Esophagus muscularis mucosa (tissue), 4 donors: ENCODE results near the gene STAC. TPM values are rescaled to one million over a fixed set of nuclear protein-coding genes. Genes with fewer than 3 reads are reported as not detected.
A peak's percentile ranks its signal among the peaks of the same experiment; 100 is the strongest.

Experiments used
- DNase-seq: peaks from one replicate; pipeline ENCODE4 v3.0.0-alpha.2; 2017; ENCODE audit errors: extremely low spot score
- H3K27ac ChIP-seq, 4 donors: fragments of 200-600 bp; sonication (generic); replicated peaks in 1 of 4; 1 replicate in 3 of 4; 2 replicates in 1 of 4; pipeline ENCODE4 v1.5.1; 2016 to 2019; ENCODE audit warnings: mild to moderate bottlenecking in 1 of 4
- H3K27me3 ChIP-seq, 4 donors: fragments of 200-600 bp; sonication (generic); one replicate each; pipeline versions ENCODE4 v1.5.1 to v1.6.0; 2016 to 2019
- H3K36me3 ChIP-seq, 4 donors: fragments of 200-600 bp; sonication (generic); one replicate each; pipeline ENCODE4 v1.5.1; 2016 to 2019
- H3K4me1 ChIP-seq, 4 donors: fragments of 200-600 bp; sonication (generic); one replicate each; pipeline ENCODE4 v1.5.1; 2016 to 2019
- H3K4me3 ChIP-seq, 4 donors: fragments of 200-600 bp; sonication (generic); 1 replicate in 2 of 4; 2 replicates in 2 of 4; pipeline ENCODE4 v1.5.1; 2016 to 2019; ENCODE audit warnings: mild to moderate bottlenecking in 4 of 4, moderate library complexity in 1 of 4
- H3K9me3 ChIP-seq, 4 donors: fragments of 200-600 bp; sonication (generic); 1 replicate in 3 of 4; 2 replicates in 1 of 4; pipeline ENCODE4 v1.5.1; 2016 to 2019
- CTCF ChIP-seq, 3 experiments: fragments of 200-600 bp in 2 of 3; fragments of 450-650 bp in 1 of 3; sonication (generic) in 2 of 3; IDR thresholded peaks; one replicate each; pipeline ENCODE4 v1.5.1; 2017 to 2019; ENCODE audit warnings: antibody characterized with exemption in 3 of 3, mild to moderate bottlenecking in 2 of 3, moderate library complexity in 1 of 3
- EP300 ChIP-seq: sonication (generic); formaldehyde crosslinking; IDR thresholded peaks from one replicate; pipeline ENCODE4 v1.6.1; 2017; ENCODE audit warnings: antibody characterized with exemption
- POLR2A ChIP-seq: fragments of 450-650 bp; IDR thresholded peaks from one replicate; pipeline ENCODE4 v1.6.1; 2017; ENCODE audit warnings: antibody characterized with exemption, moderate library complexity, mild to moderate bottlenecking, low read depth
- POLR2AphosphoS5 ChIP-seq, 2 donors: sonication (generic); formaldehyde crosslinking; IDR thresholded peaks; one replicate each; pipeline ENCODE4 v1.6.1; 2017; ENCODE audit warnings: antibody characterized with exemption in 2 of 2
- WGBS: methylation state at CpG from one replicate; pipeline ENCODE4 v1.1.5; 2018; 5-methylcytosine and 5-hydroxymethylcytosine counted together
- intact Hi-C: fragments of 100-400 bp; cut with DNase I; formaldehyde crosslinking; loops from one replicate; pipeline ENCODE4 v1.15.1; 2023
- total RNA-seq, 4 donors: library from RNA; depleted of rRNA; stranded (reverse); fragments of >200 nt; gene quantifications; one replicate each; pipeline versions ENCODE4 v1.1.0 to v1.2.1, GENCODE V29; 2016

Gene STAC
- total RNA-seq, 4 donors from 2014 or later, result 7.1 to 11.9 (median 8.0) TPM

DNA sequence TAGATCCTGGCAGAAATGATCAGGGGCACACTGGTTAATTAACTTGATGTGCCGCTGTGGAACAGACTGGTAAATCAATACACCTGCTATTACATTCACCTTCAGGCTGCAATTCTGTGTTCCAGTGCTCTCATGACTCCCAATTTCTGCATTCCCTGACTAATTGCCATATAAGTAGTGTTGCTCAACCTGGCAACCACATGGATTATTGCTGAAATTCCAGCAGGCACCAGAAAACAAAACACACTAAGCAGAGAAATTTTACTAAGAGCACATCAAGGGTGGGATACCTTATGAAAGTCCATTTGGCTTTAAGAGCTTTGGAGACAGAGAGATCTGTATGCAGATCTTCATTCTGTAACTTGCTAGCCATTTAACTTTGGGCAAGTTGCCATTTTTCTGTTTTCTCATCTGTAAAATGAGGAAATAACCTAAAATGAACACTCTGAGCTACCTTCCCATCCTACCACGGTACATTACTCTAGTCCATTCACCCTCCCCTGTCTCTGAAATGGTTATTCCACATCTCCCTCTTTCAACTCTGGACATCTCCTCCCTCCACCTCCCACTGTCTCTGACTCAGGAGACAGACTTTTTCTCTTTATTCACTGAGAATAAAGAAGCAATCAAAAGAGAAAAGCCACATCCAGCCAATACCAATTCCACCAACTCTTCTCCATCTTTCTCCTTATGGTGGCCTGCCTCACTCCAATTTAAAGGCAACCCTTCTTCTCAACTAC is 54.6 kb downstream of the STAC start:
- WGBS, result 84% methylated on average over 2 of the region's 2 CpGs
- no peak overlapping the region for H3K4me3 ChIP-seq
- intact Hi-C loops, result no loop called here
- DNase-seq, result no peak
- peaks cover 0 to 19% (median 10%) of the 10 kb centered on the region in 4 donors for H3K4me1 ChIP-seq
- TF ChIP-seq POLR2A (no peak), EP300 (no peak), POLR2AphosphoS5 (IDR thresholded peaks at IDR 0.05) (no peak), CTCF (IDR thresholded peaks at IDR 0.05) (no peak)
- no peak overlapping the region for H3K27ac ChIP-seq
- H3K9me3 ChIP-seq, result no peaks in the 10 kb centered on the region
- H3K27me3 ChIP-seq, result no peaks in the 10 kb centered on the region
- H3K36me3 ChIP-seq, result no peaks in the 10 kb centered on the region

DNA sequence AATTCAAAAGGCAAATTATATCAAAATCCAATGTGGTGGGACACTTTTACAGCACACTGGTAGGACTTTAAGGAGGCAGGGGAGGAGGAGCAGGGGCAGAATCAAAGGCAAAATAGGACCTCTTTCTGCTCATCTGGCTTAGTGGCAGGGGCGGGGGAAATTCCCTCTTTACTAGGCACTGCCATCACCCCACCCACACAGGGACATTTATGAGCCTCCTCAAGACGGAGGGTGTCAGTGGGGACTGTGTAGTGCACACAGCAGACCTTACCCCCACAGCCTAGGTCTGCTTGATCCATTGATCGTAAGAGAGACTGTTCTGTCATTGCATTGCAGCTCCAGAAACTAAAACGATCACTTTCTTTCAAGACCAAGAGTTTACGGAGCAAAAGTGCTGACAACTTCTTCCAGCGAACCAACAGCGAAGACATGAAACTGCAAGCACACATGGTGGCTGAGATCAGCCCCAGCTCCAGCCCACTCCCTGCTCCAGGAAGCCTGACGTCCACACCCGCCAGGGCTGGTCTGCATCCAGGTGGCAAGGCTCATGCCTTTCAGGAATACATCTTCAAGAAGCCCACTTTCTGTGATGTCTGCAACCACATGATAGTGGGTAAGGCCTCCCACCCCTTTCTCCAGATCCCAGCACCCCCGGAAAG is 62.9 kb downstream of the STAC start:
- H3K4me1 ChIP-seq, result peaks cover 0 to 22% (median 13%) of the 10 kb centered on the region in 4 donors
- H3K36me3 ChIP-seq, result no peaks in the 10 kb centered on the region
- intact Hi-C loops, result no loop called here
- 93% methylated on average over 9 of the region's 10 CpGs for WGBS
- H3K27ac ChIP-seq, result no peak overlapping the region
- no peak overlapping the region for H3K4me3 ChIP-seq
- no peaks in the 10 kb centered on the region for H3K27me3 ChIP-seq
- no peak for TF ChIP-seq POLR2AphosphoS5 (IDR thresholded peaks at IDR 0.05)
- no peaks in the 10 kb centered on the region for H3K9me3 ChIP-seq
- no peak for DNase-seq

DNA sequence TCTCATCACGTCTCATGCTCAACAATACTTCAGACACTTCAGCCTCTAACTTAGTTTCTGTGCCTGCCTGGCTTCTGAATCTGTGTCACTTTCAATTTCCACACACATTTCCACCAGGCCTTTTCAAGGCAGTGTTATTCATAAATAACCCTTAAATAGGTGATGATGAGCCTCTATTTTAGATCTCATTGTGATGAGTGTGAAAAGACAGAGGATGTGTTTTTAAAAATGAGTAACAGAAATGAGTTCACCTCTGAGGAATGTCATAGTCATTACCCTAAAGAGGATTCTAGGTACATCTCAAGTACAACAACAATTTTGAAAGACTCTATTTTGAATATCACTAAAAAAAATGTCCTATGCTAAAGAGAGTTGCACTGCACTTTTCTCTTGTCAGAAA is 64.6 kb downstream of the STAC start:
- DNase-seq, result no peak
- Histone ChIP-seq H3K9me3 (no peaks in the 10 kb centered on the region), H3K27ac (peak overlapping the region in 3 of 4 donors; percentile 47 to 68 (median 58)), H3K27me3 (no peaks in the 10 kb centered on the region), H3K4me1 (peaks cover 0 to 22% (median 13%) of the 10 kb centered on the region in 4 donors), H3K4me3 (no peak overlapping the region), H3K36me3 (no peaks in the 10 kb centered on the region)
- 67% methylated on average over 1 of the region's 1 CpG for WGBS
- intact Hi-C loops, result no loop called here
- no peak for TF ChIP-seq EP300
- no peak for TF ChIP-seq POLR2AphosphoS5 (IDR thresholded peaks at IDR 0.05)

DNA sequence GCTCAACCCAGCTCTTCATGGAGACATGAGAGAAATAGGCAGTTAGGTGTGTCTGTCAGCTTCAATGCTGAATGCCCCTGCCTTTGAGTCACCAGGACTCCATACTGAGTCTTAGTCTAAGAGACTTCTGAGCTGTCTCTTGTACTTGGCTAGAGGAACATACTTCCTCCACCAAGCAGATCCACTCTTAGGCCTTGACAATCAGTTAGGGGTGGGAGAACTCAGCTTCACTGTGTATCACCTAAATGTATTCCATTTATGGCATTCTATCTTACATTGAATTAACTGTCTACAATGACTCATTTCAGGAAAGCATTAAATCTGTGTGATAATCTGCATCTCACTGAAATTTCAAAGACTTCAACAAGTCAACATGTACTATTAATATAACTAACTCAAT is 66.0 kb downstream of the STAC start:
- Histone ChIP-seq H3K27ac (no peak overlapping the region), H3K4me1 (peaks cover 0 to 22% (median 13%) of the 10 kb centered on the region in 4 donors), H3K4me3 (no peak overlapping the region), H3K9me3 (no peaks in the 10 kb centered on the region), H3K36me3 (no peaks in the 10 kb centered on the region), H3K27me3 (no peaks in the 10 kb centered on the region)
- intact Hi-C loops, result no loop called here
- TF ChIP-seq POLR2A (no peak), CTCF (IDR thresholded peaks at IDR 0.05) (no peak), EP300 (no peak), POLR2AphosphoS5 (IDR thresholded peaks at IDR 0.05) (no peak)
- no peak for DNase-seq

DNA sequence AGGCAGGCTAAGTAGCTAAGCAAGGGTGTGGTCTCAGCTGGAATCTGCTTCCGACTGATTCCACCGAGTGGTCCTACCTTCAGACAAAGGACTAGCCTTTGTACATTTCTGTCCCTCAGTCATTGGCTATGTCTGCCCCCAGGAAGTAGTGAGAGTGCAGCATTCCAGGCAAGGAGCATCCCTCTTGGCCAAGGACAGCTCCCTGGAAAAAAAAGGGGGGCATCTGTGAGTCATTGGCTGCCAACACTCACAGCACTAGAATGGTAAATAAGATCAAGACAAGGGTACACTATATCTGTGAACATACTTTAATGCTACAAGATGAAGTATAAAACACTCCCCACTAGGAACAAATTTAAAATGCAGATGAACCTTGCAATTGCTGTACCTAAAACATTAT is 66.8 kb downstream of the STAC start:
- Histone ChIP-seq H3K4me1 (peaks cover 0 to 22% (median 13%) of the 10 kb centered on the region in 4 donors), H3K27me3 (no peaks in the 10 kb centered on the region), H3K9me3 (no peaks in the 10 kb centered on the region), H3K27ac (no peak overlapping the region), H3K4me3 (no peak overlapping the region), H3K36me3 (no peaks in the 10 kb centered on the region)
- intact Hi-C loops, result no loop called here
- 0% methylated on average over 2 of the region's 2 CpGs for WGBS
- DNase-seq, result no peak
- no peak for TF ChIP-seq EP300
- TF ChIP-seq POLR2AphosphoS5 (IDR thresholded peaks at IDR 0.05), result no peak
- no peak for TF ChIP-seq POLR2A
- TF ChIP-seq CTCF (IDR thresholded peaks at IDR 0.05), result no peak
